Thyroid gland (tissue), 4 donors: Measurements from ENCODE around the gene ATP6V0E2. TPM values are rescaled to one million over a fixed set of nuclear protein-coding genes. Genes with fewer than 3 reads are reported as not detected.

Experiments used
- DNase-seq, 2 donors: peaks; one replicate each; pipeline ENCODE4 v3.0.0-alpha.2; 2019
- H3K27ac ChIP-seq, 3 donors: fragments of 200-600 bp; sonication (generic); 1 replicate in 2 of 3; 2 replicates in 1 of 3; pipeline ENCODE4 v1.5.1; 2016 to 2019; ENCODE audit warnings: mild to moderate bottlenecking in 1 of 3, moderate library complexity in 1 of 3
- H3K27me3 ChIP-seq: fragments of 200-600 bp; sonication (generic); one replicate; pipeline ENCODE4 v1.5.1; 2019
- H3K36me3 ChIP-seq, 2 donors: fragments of 200-600 bp; sonication (generic); one replicate each; pipeline ENCODE4 v1.5.1; 2016 to 2019
- H3K4me1 ChIP-seq, 2 donors: fragments of 200-600 bp; sonication (generic); one replicate each; pipeline ENCODE4 v1.5.1; 2017 to 2019
- H3K4me3 ChIP-seq, 3 donors: fragments of 200-600 bp; sonication (generic); replicated peaks in 1 of 3; 1 replicate in 2 of 3; 2 replicates in 1 of 3; pipeline ENCODE4 v1.5.1; 2016; ENCODE audit warnings: mild to moderate bottlenecking in 1 of 3
- H3K9me3 ChIP-seq: fragments of 200-600 bp; sonication (generic); one replicate; pipeline ENCODE4 v1.5.1; 2017
- POLR2A ChIP-seq, 2 donors: fragments of 450-650 bp; IDR thresholded peaks; one replicate each; pipeline ENCODE4 v1.6.1; 2017; ENCODE audit warnings: antibody characterized with exemption in 2 of 2, mild to moderate bottlenecking in 2 of 2, moderate library complexity in 1 of 2
- WGBS, 2 donors: methylation state at CpG; one replicate each; pipeline ENCODE4 v1.1.5; 2017; 5-methylcytosine and 5-hydroxymethylcytosine counted together
- intact Hi-C: fragments of 100-400 bp; cut with DNase I; formaldehyde crosslinking; loops from one replicate; pipeline ENCODE4 v1.15.1; 2023
- total RNA-seq, 4 donors: library from RNA; depleted of rRNA; stranded (reverse); fragments of >200 nt; gene quantifications; one replicate each; pipeline ENCODE4 v1.2.3, GENCODE V29; 2016
- TF ChIP-seq, protein P1 (sequence below), 6 experiments: fragments of 200-600 bp in 3 of 6; fragments of 450-650 bp in 3 of 6; sonication (generic) in 3 of 6; IDR thresholded peaks; one replicate each; pipeline ENCODE4 v1.5.1; 2016 to 2019; ENCODE audit warnings: antibody characterized with exemption in 6 of 6, mild to moderate bottlenecking in 2 of 6, inconsistent platforms in 1 of 6, moderate library complexity in 1 of 6

Gene ATP6V0E2
- total RNA-seq, 4 donors from 2014 or later, result 43.1 to 113 (median 78.9) TPM

DNA sequence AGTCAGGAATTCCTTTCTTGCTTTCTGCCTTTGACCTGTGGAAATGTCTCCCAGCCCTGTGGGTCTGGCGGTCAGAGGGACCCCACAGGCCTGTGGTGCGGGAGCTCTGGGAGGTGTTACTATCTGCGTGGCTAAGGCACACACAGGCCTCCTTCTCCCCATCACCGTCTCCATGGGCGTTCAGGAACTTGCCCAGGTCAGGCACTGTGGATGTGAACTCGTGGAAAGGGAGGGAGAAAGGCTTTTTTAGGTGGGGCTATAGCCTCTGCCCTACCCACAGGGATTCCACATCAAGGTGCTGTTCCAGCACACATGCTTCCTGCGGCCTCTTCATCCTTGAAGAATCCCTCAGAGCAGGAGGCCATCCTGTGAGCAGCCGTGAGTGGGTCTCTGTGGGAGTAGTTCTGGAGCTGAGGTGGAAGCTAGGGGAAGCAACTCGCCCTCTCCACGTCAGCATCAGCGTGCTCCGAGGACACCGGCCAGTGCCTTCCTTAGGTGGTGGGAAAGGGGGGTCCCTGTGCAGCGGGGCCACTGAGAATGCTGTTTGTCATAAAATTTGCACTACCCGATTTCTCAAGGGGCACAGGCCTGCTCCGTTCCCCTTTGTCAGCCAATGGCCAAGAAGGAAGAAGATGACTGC, 7.5 kb upstream of the ATP6V0E2 start:
- Histone ChIP-seq H3K27me3 (no peaks in the 10 kb centered on the region), H3K4me3 (no peak overlapping the region), H3K27ac (no peak overlapping the region), H3K9me3 (no peaks in the 10 kb centered on the region), H3K36me3 (peaks cover 10 to 20% of the 10 kb centered on the region in 2 donors), H3K4me1 (peaks cover 6 to 41% of the 10 kb centered on the region in 2 donors)
- intact Hi-C loops, result no loop called here
- TF ChIP-seq, protein P1, sequence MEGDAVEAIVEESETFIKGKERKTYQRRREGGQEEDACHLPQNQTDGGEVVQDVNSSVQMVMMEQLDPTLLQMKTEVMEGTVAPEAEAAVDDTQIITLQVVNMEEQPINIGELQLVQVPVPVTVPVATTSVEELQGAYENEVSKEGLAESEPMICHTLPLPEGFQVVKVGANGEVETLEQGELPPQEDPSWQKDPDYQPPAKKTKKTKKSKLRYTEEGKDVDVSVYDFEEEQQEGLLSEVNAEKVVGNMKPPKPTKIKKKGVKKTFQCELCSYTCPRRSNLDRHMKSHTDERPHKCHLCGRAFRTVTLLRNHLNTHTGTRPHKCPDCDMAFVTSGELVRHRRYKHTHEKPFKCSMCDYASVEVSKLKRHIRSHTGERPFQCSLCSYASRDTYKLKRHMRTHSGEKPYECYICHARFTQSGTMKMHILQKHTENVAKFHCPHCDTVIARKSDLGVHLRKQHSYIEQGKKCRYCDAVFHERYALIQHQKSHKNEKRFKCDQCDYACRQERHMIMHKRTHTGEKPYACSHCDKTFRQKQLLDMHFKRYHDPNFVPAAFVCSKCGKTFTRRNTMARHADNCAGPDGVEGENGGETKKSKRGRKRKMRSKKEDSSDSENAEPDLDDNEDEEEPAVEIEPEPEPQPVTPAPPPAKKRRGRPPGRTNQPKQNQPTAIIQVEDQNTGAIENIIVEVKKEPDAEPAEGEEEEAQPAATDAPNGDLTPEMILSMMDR (IDR thresholded peaks at IDR 0.05), result no peak
- TF ChIP-seq POLR2A (IDR thresholded peaks at IDR 0.05), result no peak
- DNase-seq, result no peak
- 91 to 97% methylated on average over 10 to 16 of the region's 16 CpGs for WGBS, 2 donors

DNA sequence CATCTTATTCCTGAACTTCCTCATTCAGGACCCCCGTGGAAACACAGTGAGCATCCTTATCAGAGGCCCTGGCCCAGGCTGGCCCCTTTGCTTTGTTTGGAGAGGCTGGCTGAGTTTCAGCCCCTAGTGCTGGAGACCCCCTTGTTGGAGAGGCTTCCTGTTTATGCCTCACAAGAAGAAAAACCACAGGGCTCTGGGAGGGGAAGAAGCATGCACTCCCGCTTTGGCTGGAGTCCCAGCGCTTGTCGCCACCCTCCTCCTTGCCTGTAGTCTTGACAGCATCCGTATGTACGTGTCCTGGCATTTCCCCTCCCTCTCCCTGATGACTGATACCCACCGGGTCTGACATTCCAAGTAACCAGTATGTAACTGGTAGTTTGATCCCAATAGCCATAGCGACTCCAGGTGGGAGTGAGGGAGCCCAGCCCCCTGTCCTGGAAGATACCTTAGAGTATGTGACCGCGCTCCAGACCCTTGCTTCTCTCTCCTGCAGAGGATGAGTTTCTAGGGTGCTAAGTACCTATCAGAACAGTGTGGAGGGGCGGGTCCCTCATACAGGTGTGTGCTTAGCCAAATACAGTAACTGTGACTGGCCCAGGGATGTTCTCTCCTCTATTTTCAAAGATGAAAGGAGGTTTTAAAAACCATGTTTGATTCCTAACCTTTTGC, 6.9 kb upstream of the ATP6V0E2 start:
- no peaks in the 10 kb centered on the region for H3K9me3 ChIP-seq
- peaks cover 10 to 20% of the 10 kb centered on the region in 2 donors for H3K36me3 ChIP-seq
- no peak overlapping the region for H3K4me3 ChIP-seq
- peaks cover 5 to 37% of the 10 kb centered on the region in 2 donors for H3K4me1 ChIP-seq
- DNase-seq, result no peak
- no peaks in the 10 kb centered on the region for H3K27me3 ChIP-seq
- 79 to 80% methylated on average over 11 of the region's 11 CpGs for WGBS, 2 donors
- H3K27ac ChIP-seq, result no peak overlapping the region
- intact Hi-C loops, result no loop called here
- TF ChIP-seq POLR2A (IDR thresholded peaks at IDR 0.05), result no peak
- TF ChIP-seq, protein P1 (IDR thresholded peaks at IDR 0.05), result no peak

DNA sequence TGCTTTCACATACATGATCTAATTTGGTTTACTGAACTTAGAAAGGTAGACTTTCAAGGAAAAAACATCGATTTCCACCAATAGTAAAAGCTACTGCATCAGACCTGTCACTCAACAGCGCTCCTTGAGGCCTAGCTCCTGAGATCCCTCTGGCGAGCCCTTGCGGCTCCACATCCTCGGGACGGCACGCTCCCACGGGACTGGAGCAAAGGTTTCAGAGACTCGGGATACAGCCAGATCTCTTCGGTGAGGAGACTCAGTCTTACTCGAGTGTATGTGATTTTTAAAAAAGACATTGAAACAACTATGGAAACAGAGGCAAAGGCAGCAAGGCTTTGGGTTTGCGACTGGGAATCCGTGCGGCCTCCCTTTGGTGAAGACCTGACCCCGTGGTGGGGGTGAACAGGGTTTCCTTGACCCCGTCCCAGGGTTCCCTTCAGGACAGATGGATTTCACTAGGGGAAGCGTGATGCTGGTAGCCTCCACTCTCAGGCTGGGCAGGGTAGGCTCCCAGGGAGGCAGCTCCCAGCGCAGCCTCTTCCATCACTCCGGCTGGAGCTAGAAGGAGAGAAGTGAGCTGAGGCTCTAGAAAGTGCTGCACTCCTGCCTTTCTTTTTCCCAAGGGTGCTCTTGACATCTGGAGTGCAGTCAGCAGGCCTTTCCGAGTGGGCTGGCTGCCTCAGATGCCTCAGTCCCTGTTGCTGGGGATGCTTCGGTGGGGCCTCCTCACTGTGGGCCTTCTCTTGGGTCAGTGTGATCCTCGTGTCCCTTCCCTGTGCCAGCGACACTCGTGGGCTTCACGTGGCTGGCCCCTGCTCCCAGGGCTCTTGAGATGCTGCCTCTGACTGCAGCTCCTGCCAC, 5.8 kb upstream of the ATP6V0E2 start:
- Histone ChIP-seq H3K27me3 (no peaks in the 10 kb centered on the region), H3K4me1 (peaks cover 9 to 42% of the 10 kb centered on the region in 2 donors), H3K27ac (peak overlapping the region; percentile 66 to 74 (median 72)), H3K9me3 (no peaks in the 10 kb centered on the region), H3K36me3 (peaks cover 10 to 18% of the 10 kb centered on the region in 2 donors), H3K4me3 (no peak overlapping the region)
- intact Hi-C loops, result no loop called here
- WGBS, 2 donors, result 77 to 86% methylated on average over 19 to 24 of the region's 25 CpGs
- DNase-seq, result peak in 1 of 2 donors; percentile 49
- TF ChIP-seq, protein P1 (IDR thresholded peaks at IDR 0.05), result no peak
- no peak for TF ChIP-seq POLR2A (IDR thresholded peaks at IDR 0.05)

DNA sequence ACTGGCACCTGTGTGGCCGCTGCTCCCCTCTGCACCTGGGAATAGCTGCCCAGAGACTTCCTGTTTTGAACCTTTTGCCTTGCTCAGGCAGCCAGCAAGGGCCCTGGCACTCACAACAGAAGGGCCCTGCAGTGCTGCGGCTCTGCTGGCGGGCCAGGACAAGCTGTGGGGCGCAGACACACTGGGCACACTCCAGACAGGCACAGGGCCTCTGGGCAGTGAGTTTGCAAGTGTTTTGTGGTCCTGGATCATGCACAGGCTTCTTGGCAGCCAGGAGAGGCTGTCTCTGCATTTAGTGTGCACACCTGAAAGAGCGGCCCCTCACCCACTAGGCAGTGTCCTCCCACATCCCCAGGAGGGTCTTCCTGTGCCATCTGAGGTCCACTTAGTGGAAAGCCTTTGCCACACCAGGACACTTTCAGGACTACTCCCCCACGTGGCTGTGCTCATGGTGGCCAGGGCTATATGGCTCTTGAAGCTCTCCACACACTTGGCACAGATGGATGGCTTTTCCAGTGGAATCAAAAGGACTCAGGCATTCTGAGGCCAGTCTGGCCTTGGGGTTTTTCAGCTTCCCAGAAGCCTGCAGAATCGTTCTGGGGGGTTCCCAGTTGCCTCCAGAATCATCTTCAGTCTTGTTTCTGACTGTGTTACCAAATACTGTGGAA, 5.0 kb upstream of the ATP6V0E2 start:
- H3K36me3 ChIP-seq, result peaks cover 5 to 18% of the 10 kb centered on the region in 2 donors
- no peaks in the 10 kb centered on the region for H3K27me3 ChIP-seq
- WGBS, 2 donors, result 24 to 44% methylated on average over 3 to 5 of the region's 7 CpGs
- no peak overlapping the region for H3K4me3 ChIP-seq
- TF ChIP-seq, protein P1 (IDR thresholded peaks at IDR 0.05), result peak in 1 of 6 experiments; percentile 31
- no peak for TF ChIP-seq POLR2A (IDR thresholded peaks at IDR 0.05)
- no peaks in the 10 kb centered on the region for H3K9me3 ChIP-seq
- peaks cover 10 to 36% of the 10 kb centered on the region in 2 donors for H3K4me1 ChIP-seq
- peak; percentile 68 to 86 for DNase-seq
- peak overlapping the region; percentile 66 to 77 (median 74) for H3K27ac ChIP-seq
- intact Hi-C loops, result no loop called here
